Stimulated activated CD4-positive, alpha-beta T cell treated with anti-CD3 and anti-CD28 coated beads, Interleukin-4, amount 100 ng/mL, for 1 hour (primary cell): ENCODE measurements around the gene SMLR1.
"Not testable (repeated sequence)": the region's sequence is repeated elsewhere in the genome, so short reads cannot be mapped to it uniquely, and the experiment has no call there.

Source experiments
- DNase-seq: peaks from one replicate; pipeline ENCODE4 v3.0.0-alpha.2; 2020

SMLR1 gene

GRCh38 chr6:130827247-130828149, at the start of gene SMLR1:
SMLR1 (plus strand) TSS chr6:130827406; CDS start chr6:130827414, 8 bp downstream.
- DNase-seq: no peak

GRCh38 chr6:130778946-130779657, 48.1 kb upstream of the SMLR1 start:
- no peak for DNase-seq

GRCh38 chr6:130779658-130780033, 47.6 kb upstream of the SMLR1 start:
- DNase-seq: no peak

GRCh38 chr6:130780122-130780521, 47.1 kb upstream of the SMLR1 start:
- no peak for DNase-seq

- no peak for DNase-seq
These were observed 45.6 kb upstream of the SMLR1 start for GRCh38 chr6:130781557-130781956.

- DNase-seq: no peak
These were observed 43.6 kb upstream of the SMLR1 start for GRCh38 chr6:130783416-130784107.

- no peak for DNase-seq
These were observed 39.3 kb upstream of the SMLR1 start for GRCh38 chr6:130787726-130788500.

- no peak for DNase-seq
These were observed 38.3 kb upstream of the SMLR1 start for GRCh38 chr6:130788954-130789353.

DNA sequence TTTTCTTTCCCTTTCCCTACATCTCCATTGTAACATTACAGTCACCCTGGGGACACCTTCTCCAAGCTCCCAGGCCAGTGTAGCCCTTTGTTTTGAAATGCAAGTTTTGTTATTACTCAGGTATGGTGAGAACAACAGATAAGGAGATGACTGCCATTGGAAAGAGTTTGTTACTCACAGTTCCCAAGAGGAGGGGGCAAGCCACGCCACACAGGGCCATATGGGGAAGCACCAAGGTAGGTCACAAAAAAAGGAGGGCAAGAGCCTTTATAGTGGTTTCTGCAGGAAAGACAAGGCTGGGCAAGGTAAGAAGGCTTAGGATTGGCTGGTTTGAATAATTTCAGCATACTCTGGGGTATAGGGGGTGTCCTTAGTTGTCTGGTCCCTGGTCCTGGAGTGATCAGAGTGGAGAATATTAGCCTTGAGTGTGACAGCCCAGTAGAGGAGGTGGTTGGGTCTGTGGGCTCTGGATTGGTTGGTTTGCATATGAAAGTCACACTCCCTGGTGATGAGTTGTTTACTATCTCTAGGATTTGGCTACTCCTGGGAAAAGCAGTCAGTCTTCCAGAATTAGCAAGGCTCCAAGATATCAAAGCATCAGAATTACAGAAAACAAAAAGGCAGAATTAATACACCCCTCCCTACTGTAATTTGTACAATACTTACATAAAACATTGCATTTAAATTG, 33.1 kb upstream of the SMLR1 start:
- no peak for DNase-seq

DNA sequence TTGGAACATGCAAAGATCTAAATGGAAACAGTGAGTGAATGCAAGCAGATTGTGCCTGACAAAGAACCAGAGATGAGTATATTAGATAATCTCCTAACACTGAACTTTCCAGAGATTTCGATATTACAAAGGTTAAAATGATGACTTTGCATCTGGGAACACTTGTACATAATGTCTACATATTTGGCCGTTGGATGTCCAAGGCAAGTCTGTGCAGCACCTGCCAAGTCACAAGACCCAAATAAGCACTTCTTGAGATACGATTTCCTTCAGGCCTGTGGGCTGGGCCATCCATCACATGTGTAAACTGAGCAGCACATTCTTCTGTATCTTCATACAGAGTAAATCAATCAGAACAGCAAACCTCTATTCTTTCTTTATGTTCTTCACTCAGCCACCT, 32.5 kb upstream of the SMLR1 start:
- DNase-seq: no peak

GRCh38 chr6:130796313-130796905, 30.8 kb upstream of the SMLR1 start:
- no peak for DNase-seq

DNA sequence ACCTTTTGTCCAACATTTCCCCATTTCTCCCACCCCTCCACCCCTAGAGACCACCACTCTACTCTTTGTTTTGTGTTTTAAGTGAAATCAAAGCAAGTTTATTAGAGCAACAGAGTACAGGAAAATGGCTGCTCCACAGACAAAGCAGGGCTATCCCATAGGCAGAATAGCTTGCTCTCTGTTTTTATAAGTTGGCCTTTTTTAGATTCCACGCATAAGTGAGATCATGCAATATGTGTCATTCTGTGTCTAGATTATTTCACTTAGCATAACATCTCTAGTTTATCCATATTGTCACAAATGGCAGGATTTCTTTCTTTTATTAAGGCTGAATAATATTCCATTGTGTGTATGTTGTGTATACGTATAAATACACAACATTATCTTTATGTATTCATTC, 30.1 kb upstream of the SMLR1 start:
- no peak for DNase-seq

DNA sequence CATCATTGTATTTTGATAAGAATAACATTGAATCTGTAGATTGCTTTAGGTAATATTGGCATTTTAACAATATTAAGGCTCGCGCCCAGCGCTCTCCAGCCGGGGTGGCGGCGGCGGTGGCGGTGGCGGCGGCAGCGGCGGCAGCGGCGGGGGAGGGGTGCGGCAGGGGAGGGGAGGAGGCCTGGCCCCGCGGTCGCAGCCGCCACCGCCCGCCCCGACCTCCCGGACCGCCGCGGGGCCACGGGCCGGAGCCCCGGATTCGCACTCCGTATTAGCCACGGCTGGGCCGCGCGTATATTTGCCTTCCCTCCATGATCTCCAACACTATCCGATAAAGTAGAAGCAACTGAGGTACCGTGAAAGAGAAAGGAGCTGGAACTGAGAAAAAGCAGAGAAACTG, 25.8 kb upstream of the SMLR1 start:
- DNase-seq: not testable (repeated sequence)

DNA sequence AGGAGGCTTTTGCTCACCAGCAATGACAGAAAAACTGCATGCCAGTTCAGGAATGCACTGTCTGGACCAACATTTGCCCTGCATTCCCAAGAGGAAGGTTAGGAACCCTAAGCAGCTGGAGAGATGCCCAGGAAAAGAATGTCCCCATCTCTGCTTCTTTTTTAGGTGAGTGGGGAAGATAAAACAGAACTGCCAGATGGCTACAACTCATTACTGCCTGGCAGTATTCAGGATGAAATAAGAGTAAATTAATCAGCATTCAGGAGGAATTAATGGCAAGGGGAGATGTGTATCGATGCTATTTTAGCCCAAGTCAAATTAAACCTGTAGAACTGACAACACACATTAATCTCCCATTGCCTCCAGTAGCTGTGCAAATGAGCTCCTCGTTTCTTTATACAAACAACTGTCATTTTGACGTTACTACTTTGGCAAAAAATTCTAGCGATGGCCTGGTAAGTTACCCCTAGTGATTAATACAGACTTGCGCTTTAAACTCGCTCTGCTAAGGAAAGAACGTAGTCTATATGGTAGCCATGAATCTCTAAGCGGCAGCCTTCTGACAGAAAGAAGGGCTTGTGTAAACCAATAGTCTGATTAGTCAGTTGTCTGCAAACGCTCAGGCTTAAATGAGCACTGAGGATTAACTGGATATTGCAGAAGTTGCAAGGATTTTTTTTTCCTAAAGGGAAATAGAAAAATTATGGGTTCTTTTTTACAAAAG, 16.7 kb upstream of the SMLR1 start:
- no peak for DNase-seq

DNA sequence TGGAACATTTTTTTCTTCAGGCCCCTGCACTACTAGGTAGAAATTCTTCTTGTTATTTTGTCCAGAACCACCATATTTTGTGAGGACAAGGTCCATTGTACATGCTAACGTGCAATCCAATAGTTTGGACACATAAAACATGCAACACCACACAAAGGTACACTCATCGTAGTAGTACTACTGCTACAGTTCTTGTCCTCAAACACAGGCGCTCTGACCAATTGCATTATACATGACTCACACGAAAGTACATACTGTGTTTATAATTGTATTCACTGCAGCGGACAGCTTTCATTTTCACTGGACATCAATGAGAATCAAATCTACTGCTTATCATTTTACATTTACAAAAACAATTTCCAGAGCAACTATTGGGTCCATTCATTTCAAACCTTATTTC, 15.3 kb upstream of the SMLR1 start:
- DNase-seq: no peak

- no peak for DNase-seq
These were observed 12.7 kb upstream of the SMLR1 start for GRCh38 chr6:130814506-130814905.

GRCh38 chr6:130815200-130816071, 11.8 kb upstream of the SMLR1 start:
- DNase-seq: no peak

DNA sequence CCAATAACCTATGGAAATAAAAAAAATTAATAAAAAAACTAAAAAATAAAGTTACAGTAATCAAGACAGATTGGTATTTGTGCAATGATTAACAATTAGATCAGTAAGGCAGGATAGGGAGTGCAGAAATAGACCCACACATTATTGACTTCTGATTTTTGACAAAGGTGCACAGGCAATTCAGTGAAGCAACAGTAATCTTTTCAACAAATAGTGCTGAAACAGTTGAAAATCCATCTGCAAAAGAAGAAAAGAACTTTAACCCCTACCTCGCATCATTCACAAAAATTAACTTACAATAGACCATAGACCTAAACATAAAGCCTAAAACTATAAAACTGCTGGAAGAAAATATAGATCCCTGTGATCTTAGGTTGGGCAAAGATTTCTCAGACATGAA, 4.5 kb upstream of the SMLR1 start:
- no peak for DNase-seq

DNA sequence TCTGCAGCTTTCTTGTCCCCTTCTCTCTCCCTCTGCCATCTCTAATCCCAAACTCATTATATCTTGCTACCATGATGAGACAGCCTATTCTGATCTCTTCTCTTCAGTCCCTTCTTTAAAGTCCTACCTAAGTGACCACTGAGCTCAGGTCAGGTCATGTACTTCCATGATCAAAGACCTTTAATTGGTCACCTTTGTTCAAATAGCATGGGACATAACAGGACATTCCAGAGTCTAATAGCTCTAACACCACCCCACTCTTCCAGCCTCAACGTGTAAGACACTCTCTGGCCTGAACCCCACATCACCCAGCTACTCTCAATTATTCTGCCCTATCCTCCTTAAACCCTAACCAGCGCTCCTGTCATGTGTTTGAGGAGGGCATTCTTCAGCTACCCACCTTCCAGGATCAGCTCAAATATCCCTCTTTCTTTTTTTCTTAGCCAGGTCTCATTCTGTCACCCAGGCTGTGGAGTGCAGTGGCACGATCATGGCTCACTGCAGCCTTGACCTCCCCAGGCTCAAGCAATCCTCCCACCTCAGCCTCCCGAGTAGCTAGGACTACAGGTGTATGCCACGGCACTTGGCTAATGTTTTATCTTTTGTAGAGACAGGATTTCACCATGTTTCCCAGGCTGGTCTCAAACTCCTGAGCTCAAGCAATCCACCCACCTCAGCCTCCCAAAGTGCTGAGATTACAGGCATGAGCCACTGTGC, 2.1 kb upstream of the SMLR1 start:
- no peak for DNase-seq
